ENCODE data around the gene MAPK11.

DNA sequence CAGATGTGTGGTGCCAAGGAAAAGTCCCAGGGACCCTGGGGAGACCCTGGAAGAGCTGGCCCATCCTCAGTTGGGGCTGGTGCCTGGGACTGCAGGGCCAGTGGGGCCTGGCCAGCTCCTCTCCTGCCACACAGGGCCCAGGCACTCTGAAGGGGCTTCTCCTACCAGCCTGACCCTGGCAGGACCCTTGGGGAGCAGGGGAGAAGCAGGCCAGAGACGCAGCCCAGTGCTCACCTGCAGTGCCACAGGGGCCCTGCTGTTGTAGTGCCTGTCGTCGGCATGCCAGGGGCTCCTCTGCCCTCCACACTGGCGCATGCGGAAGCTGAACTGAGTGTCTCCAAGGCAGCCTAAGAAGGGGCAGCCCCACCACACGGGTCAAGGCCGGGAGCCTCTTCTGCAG is 47.5 kb upstream of the MAPK11 start:
- TF ChIP-seq, protein P1, sequence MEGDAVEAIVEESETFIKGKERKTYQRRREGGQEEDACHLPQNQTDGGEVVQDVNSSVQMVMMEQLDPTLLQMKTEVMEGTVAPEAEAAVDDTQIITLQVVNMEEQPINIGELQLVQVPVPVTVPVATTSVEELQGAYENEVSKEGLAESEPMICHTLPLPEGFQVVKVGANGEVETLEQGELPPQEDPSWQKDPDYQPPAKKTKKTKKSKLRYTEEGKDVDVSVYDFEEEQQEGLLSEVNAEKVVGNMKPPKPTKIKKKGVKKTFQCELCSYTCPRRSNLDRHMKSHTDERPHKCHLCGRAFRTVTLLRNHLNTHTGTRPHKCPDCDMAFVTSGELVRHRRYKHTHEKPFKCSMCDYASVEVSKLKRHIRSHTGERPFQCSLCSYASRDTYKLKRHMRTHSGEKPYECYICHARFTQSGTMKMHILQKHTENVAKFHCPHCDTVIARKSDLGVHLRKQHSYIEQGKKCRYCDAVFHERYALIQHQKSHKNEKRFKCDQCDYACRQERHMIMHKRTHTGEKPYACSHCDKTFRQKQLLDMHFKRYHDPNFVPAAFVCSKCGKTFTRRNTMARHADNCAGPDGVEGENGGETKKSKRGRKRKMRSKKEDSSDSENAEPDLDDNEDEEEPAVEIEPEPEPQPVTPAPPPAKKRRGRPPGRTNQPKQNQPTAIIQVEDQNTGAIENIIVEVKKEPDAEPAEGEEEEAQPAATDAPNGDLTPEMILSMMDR (conservative IDR thresholded peaks at IDR 0.05) = no peak
- no peak for TF ChIP-seq ZFX (IDR thresholded peaks at IDR 0.05)
